HG02943 (cell line): ENCODE data around the gene ADARB1.
"Not testable (repeated sequence)": the region's sequence is repeated elsewhere in the genome, so short reads cannot be mapped to it uniquely, and the experiment has no call there.

Source experiments
- ATAC-seq: cut with Tn5 transposase; IDR thresholded peaks from one replicate; pipeline ENCODE4 v1.9.1; 2021; ENCODE audit warnings: mild to moderate bottlenecking, low read depth, moderate library complexity; ENCODE audit not compliant: unreplicated experiment

Gene ADARB1

GRCh38 chr21:45131537-45131999, 57.2 kb downstream of the ADARB1 start:
- no peak for ATAC-seq

- ATAC-seq: no peak
Observed at GRCh38 chr21:45132841-45133573, 58.6 kb downstream of the ADARB1 start.

GRCh38 chr21:45133574-45134278, 59.3 kb downstream of the ADARB1 start:
- not testable (repeated sequence) for ATAC-seq

- ATAC-seq: no peak
Observed at GRCh38 chr21:45134279-45135076, 60.1 kb downstream of the ADARB1 start.

- ATAC-seq: no peak
Observed at GRCh38 chr21:45135122-45135521, 60.7 kb downstream of the ADARB1 start.

- no peak for ATAC-seq
Observed at GRCh38 chr21:45135868-45136267, 61.5 kb downstream of the ADARB1 start.

- ATAC-seq: no peak
Observed at GRCh38 chr21:45136500-45136899, 62.1 kb downstream of the ADARB1 start.

GRCh38 chr21:45136927-45137611, 62.7 kb downstream of the ADARB1 start:
- ATAC-seq: no peak

GRCh38 chr21:45137612-45137937, 63.2 kb downstream of the ADARB1 start:
- no peak for ATAC-seq

GRCh38 chr21:45138199-45139002, 64.0 kb downstream of the ADARB1 start:
- no peak for ATAC-seq

- ATAC-seq: not testable (repeated sequence)
Observed at GRCh38 chr21:45139003-45139360, 64.6 kb downstream of the ADARB1 start.

GRCh38 chr21:45139473-45139872, 65.1 kb downstream of the ADARB1 start:
- ATAC-seq: no peak

- no peak for ATAC-seq
Observed at GRCh38 chr21:45140346-45140940, 66.1 kb downstream of the ADARB1 start.

GRCh38 chr21:45140944-45141343, 66.6 kb downstream of the ADARB1 start:
- ATAC-seq: not testable (repeated sequence)

GRCh38 chr21:45141507-45141906, 67.1 kb downstream of the ADARB1 start:
- no peak for ATAC-seq

GRCh38 chr21:45142469-45143308, 68.3 kb downstream of the ADARB1 start:
- no peak for ATAC-seq

GRCh38 chr21:45143855-45144254, 69.5 kb downstream of the ADARB1 start:
- no peak for ATAC-seq

- no peak for ATAC-seq
Observed at GRCh38 chr21:45145146-45145545, 70.8 kb downstream of the ADARB1 start.

- ATAC-seq: not testable (repeated sequence)
Observed at GRCh38 chr21:45145846-45146245, 71.5 kb downstream of the ADARB1 start.
